Measurements from ENCODE around the gene PLA2G3. TPM values are rescaled to one million over a fixed set of nuclear protein-coding genes. Genes with fewer than 3 reads are reported as not detected.
"Not testable (repeated sequence)": the region's sequence is repeated elsewhere in the genome, so short reads cannot be mapped to it uniquely, and the experiment has no call there.

The PLA2G3 gene
- total RNA-seq, 1 donor: 0.36 TPM

- no peaks in the 10 kb centered on the region for H3K27me3 ChIP-seq (ENCODE audit: insufficient read depth, low read length)
- H3K9me3 ChIP-seq (ENCODE audit: low read depth, low read length): no peaks in the 10 kb centered on the region
- TF ChIP-seq CTCF (IDR thresholded peaks at IDR 0.05; ENCODE audit: extremely low read depth, low read depth, low read length): no peak
- peaks cover 23% of the 10 kb centered on the region for H4K20me1 ChIP-seq (ENCODE audit: insufficient read depth, low read length)
- H3K4me1 ChIP-seq (ENCODE audit: insufficient read depth, low read length): peaks cover 16% of the 10 kb centered on the region
- DNase-seq (ENCODE audit: insufficient read length, low spot score, missing footprints): peak; percentile 86
- H3K4me3 ChIP-seq (ENCODE audit: insufficient read depth, low read length): no peak overlapping the region
- H3K79me2 ChIP-seq (ENCODE audit: insufficient read depth, low read length): peaks cover 32% of the 10 kb centered on the region
- H3K36me3 ChIP-seq (ENCODE audit: insufficient read depth, low read length): peaks cover 83% of the 10 kb centered on the region
- no peak overlapping the region for H3K27ac ChIP-seq (ENCODE audit: low read depth, low read length)
- H2AFZ ChIP-seq (ENCODE audit: low read length): no peak overlapping the region
- no peak overlapping the region for H3K4me2 ChIP-seq (ENCODE audit: insufficient read depth, low read length)
Observed at GRCh38 chr22:31099386-31099785, 40.9 kb downstream of the PLA2G3 start.

GRCh38 chr22:31098632-31099110 is 41.6 kb downstream of the PLA2G3 start:
- Histone ChIP-seq H3K27ac (ENCODE audit: low read depth, low read length) (no peak overlapping the region), H3K4me2 (ENCODE audit: insufficient read depth, low read length) (no peak overlapping the region), H4K20me1 (ENCODE audit: insufficient read depth, low read length) (peaks cover 22% of the 10 kb centered on the region), H3K4me1 (ENCODE audit: insufficient read depth, low read length) (peaks cover 16% of the 10 kb centered on the region), H2AFZ (ENCODE audit: low read length) (no peak overlapping the region), H3K79me2 (ENCODE audit: insufficient read depth, low read length) (peaks cover 31% of the 10 kb centered on the region), H3K36me3 (ENCODE audit: insufficient read depth, low read length) (peaks cover 83% of the 10 kb centered on the region), H3K9me3 (ENCODE audit: low read depth, low read length) (no peaks in the 10 kb centered on the region), H3K4me3 (ENCODE audit: insufficient read depth, low read length) (no peak overlapping the region), H3K27me3 (ENCODE audit: insufficient read depth, low read length) (no peaks in the 10 kb centered on the region)
- peak; percentile 87 for DNase-seq (ENCODE audit: insufficient read length, low spot score, missing footprints)
- no peak for TF ChIP-seq CTCF (IDR thresholded peaks at IDR 0.05; ENCODE audit: extremely low read depth, low read depth, low read length)

- Histone ChIP-seq H2AFZ (ENCODE audit: low read length) (no peak overlapping the region), H3K4me1 (ENCODE audit: insufficient read depth, low read length) (peaks cover 14% of the 10 kb centered on the region), H3K4me3 (ENCODE audit: insufficient read depth, low read length) (no peak overlapping the region), H3K27ac (ENCODE audit: low read depth, low read length) (no peak overlapping the region), H4K20me1 (ENCODE audit: insufficient read depth, low read length) (peaks cover 16% of the 10 kb centered on the region), H3K9me3 (ENCODE audit: low read depth, low read length) (no peaks in the 10 kb centered on the region), H3K79me2 (ENCODE audit: insufficient read depth, low read length) (peaks cover 31% of the 10 kb centered on the region), H3K36me3 (ENCODE audit: insufficient read depth, low read length) (peaks cover 84% of the 10 kb centered on the region), H3K4me2 (ENCODE audit: insufficient read depth, low read length) (no peak overlapping the region), H3K27me3 (ENCODE audit: insufficient read depth, low read length) (no peaks in the 10 kb centered on the region)
- peak; percentile 85 for DNase-seq (ENCODE audit: insufficient read length, low spot score, missing footprints)
- no peak for TF ChIP-seq CTCF (IDR thresholded peaks at IDR 0.05; ENCODE audit: extremely low read depth, low read depth, low read length)
Observed at GRCh38 chr22:31097941-31098631, 42.2 kb downstream of the PLA2G3 start.

- not testable (repeated sequence) for H3K9me3 ChIP-seq (ENCODE audit: low read depth, low read length); DNase-seq (ENCODE audit: insufficient read length, low spot score, missing footprints); H3K4me1 ChIP-seq (ENCODE audit: insufficient read depth, low read length); H2AFZ ChIP-seq (ENCODE audit: low read length); H3K4me3 ChIP-seq (ENCODE audit: insufficient read depth, low read length); H3K27me3 ChIP-seq (ENCODE audit: insufficient read depth, low read length); H3K4me2 ChIP-seq (ENCODE audit: insufficient read depth, low read length); H3K27ac ChIP-seq (ENCODE audit: low read depth, low read length)
- H3K79me2 ChIP-seq (ENCODE audit: insufficient read depth, low read length): peaks cover 32% of the 10 kb centered on the region
- H3K36me3 ChIP-seq (ENCODE audit: insufficient read depth, low read length): peaks cover 84% of the 10 kb centered on the region
- peaks cover 11% of the 10 kb centered on the region for H4K20me1 ChIP-seq (ENCODE audit: insufficient read depth, low read length)
Observed at GRCh38 chr22:31097539-31097938, 42.8 kb downstream of the PLA2G3 start.
